Uterus (tissue), 4 donors: ENCODE data around the gene CACUL1. TPM values are rescaled to one million over a fixed set of nuclear protein-coding genes. Genes with fewer than 3 reads are reported as not detected.

Source experiments
- DNase-seq, 2 donors: peaks; one replicate each; pipeline ENCODE4 v3.0.0-alpha.2; 2019 to 2020
- H3K27ac ChIP-seq, 2 donors: fragments of 200-600 bp; sonication (generic); 1 replicate in 1 of 2; 2 replicates in 1 of 2; pipeline ENCODE4 v1.5.1; 2016 to 2018
- H3K27me3 ChIP-seq, 2 donors: fragments of 200-600 bp; sonication (generic); one replicate each; pipeline ENCODE4 v1.5.1; 2018 to 2019; ENCODE audit warnings: control low read depth in 1 of 2
- H3K36me3 ChIP-seq, 2 donors: fragments of 200-600 bp; sonication (generic); one replicate each; pipeline ENCODE4 v1.5.1; 2019; ENCODE audit warnings: control low read depth in 1 of 2
- H3K4me1 ChIP-seq, 2 donors: fragments of 200-600 bp; sonication (generic); one replicate each; pipeline ENCODE4 v1.5.1; 2018 to 2019; ENCODE audit warnings: control low read depth in 1 of 2
- H3K4me3 ChIP-seq, 2 donors: fragments of 200-600 bp; sonication (generic); 1 replicate in 1 of 2; 2 replicates in 1 of 2; pipeline ENCODE4 v1.5.1; 2018 to 2019; ENCODE audit warnings: mild to moderate bottlenecking in 1 of 2
- H3K9me3 ChIP-seq, 2 donors: fragments of 200-600 bp; sonication (generic); one replicate each; pipeline ENCODE4 v1.5.1; 2019; ENCODE audit warnings: control low read depth in 1 of 2
- CTCF ChIP-seq, 4 experiments: fragments of 200-600 bp in 2 of 4; fragments of 450-650 bp in 2 of 4; sonication (generic) in 2 of 4; IDR thresholded peaks; one replicate each; pipeline ENCODE4 v1.5.1; 2016 to 2019; ENCODE audit warnings: antibody characterized with exemption in 4 of 4, mild to moderate bottlenecking in 2 of 4, moderate library complexity in 1 of 4
- POLR2A ChIP-seq, 2 donors: fragments of 450-650 bp; IDR thresholded peaks; one replicate each; pipeline ENCODE4 v1.6.1; 2016; ENCODE audit warnings: antibody characterized with exemption in 2 of 2, mild to moderate bottlenecking in 1 of 2, moderate library complexity in 1 of 2
- intact Hi-C: fragments of 100-400 bp; cut with DNase I; formaldehyde crosslinking; loops from one replicate; pipeline ENCODE4 v1.15.1; 2023; ENCODE audit warnings: low total_unique reads
- total RNA-seq, 4 donors: library from RNA; depleted of rRNA in 3 of 4; stranded (reverse); fragments of >200 nt in 3 of 4; gene quantifications; one replicate each; pipeline versions ENCODE4 v1.1.0 to v1.2.4, GENCODE V29; 2014 to 2023
- donor health status: DM: yes; HTN: yes; CAD: no.

CACUL1 gene
- total RNA-seq, 4 donors from 2014 or later, result 24.8 to 61.0 (median 29.6) TPM

GRCh38 chr10:118771976-118772375 is 17.2 kb upstream of the CACUL1 start:
- no peak overlapping the region for H3K4me3 ChIP-seq
- TF ChIP-seq POLR2A (IDR thresholded peaks at IDR 0.05) (no peak), CTCF (IDR thresholded peaks at IDR 0.05) (no peak)
- DNase-seq, result no peak
- no peak overlapping the region for H3K27ac ChIP-seq
- H3K27me3 ChIP-seq, result no peaks in the 10 kb centered on the region
- H3K4me1 ChIP-seq, result no peaks in the 10 kb centered on the region
- H3K9me3 ChIP-seq, result no peaks in the 10 kb centered on the region
- no peaks in the 10 kb centered on the region for H3K36me3 ChIP-seq
- intact Hi-C loops, result no loop called here

- TF ChIP-seq POLR2A (IDR thresholded peaks at IDR 0.05), result no peak
- Histone ChIP-seq H3K4me1 (no peaks in the 10 kb centered on the region), H3K9me3 (no peaks in the 10 kb centered on the region), H3K27me3 (no peaks in the 10 kb centered on the region), H3K27ac (no peak overlapping the region), H3K4me3 (no peak overlapping the region), H3K36me3 (no peaks in the 10 kb centered on the region)
- intact Hi-C loops, result no loop called here
- no peak for DNase-seq
Observed at GRCh38 chr10:118769898-118770600, 15.3 kb upstream of the CACUL1 start.

- H3K27me3 ChIP-seq, result no peaks in the 10 kb centered on the region
- H3K9me3 ChIP-seq, result no peaks in the 10 kb centered on the region
- intact Hi-C loops, result no loop called here
- DNase-seq, result no peak
- no peaks in the 10 kb centered on the region for H3K36me3 ChIP-seq
- TF ChIP-seq CTCF (IDR thresholded peaks at IDR 0.05), result no peak
- no peak for TF ChIP-seq POLR2A (IDR thresholded peaks at IDR 0.05)
- no peak overlapping the region for H3K4me3 ChIP-seq
- no peak overlapping the region for H3K27ac ChIP-seq
- H3K4me1 ChIP-seq, result no peaks in the 10 kb centered on the region
Observed at GRCh38 chr10:118768041-118768919, 13.5 kb upstream of the CACUL1 start.

- DNase-seq, result no peak
- Histone ChIP-seq H3K36me3 (no peaks in the 10 kb centered on the region), H3K9me3 (no peaks in the 10 kb centered on the region), H3K27me3 (no peaks in the 10 kb centered on the region), H3K4me3 (no peak overlapping the region), H3K27ac (no peak overlapping the region), H3K4me1 (no peaks in the 10 kb centered on the region)
- intact Hi-C loops, result no loop called here
- TF ChIP-seq CTCF (IDR thresholded peaks at IDR 0.05) (no peak), POLR2A (IDR thresholded peaks at IDR 0.05) (no peak)
Observed at GRCh38 chr10:118767297-118768040, 12.7 kb upstream of the CACUL1 start.

- no peaks in the 10 kb centered on the region for H3K9me3 ChIP-seq
- H3K4me3 ChIP-seq, result no peak overlapping the region
- intact Hi-C loops, result no loop called here
- DNase-seq, result no peak
- TF ChIP-seq CTCF (IDR thresholded peaks at IDR 0.05), result no peak
- TF ChIP-seq POLR2A (IDR thresholded peaks at IDR 0.05), result no peak
- no peaks in the 10 kb centered on the region for H3K4me1 ChIP-seq
- H3K36me3 ChIP-seq, result no peaks in the 10 kb centered on the region
- H3K27me3 ChIP-seq, result no peaks in the 10 kb centered on the region
- H3K27ac ChIP-seq, result no peak overlapping the region
Observed at GRCh38 chr10:118764195-118764594, 9.4 kb upstream of the CACUL1 start.
